ENCODE measurements around the gene LY6G5C. TPM values are rescaled to one million over a fixed set of nuclear protein-coding genes. Genes with fewer than 3 reads are reported as not detected.

Gene LY6G5C
- total RNA-seq, 3 donors from 2014 or later, result 0.33 to 1.9 (median 0.64) TPM

- no peaks in the 10 kb centered on the region for H3K27me3 ChIP-seq
- no peak for TF ChIP-seq POLR2A (IDR thresholded peaks at IDR 0.05)
- TF ChIP-seq, protein P1, sequence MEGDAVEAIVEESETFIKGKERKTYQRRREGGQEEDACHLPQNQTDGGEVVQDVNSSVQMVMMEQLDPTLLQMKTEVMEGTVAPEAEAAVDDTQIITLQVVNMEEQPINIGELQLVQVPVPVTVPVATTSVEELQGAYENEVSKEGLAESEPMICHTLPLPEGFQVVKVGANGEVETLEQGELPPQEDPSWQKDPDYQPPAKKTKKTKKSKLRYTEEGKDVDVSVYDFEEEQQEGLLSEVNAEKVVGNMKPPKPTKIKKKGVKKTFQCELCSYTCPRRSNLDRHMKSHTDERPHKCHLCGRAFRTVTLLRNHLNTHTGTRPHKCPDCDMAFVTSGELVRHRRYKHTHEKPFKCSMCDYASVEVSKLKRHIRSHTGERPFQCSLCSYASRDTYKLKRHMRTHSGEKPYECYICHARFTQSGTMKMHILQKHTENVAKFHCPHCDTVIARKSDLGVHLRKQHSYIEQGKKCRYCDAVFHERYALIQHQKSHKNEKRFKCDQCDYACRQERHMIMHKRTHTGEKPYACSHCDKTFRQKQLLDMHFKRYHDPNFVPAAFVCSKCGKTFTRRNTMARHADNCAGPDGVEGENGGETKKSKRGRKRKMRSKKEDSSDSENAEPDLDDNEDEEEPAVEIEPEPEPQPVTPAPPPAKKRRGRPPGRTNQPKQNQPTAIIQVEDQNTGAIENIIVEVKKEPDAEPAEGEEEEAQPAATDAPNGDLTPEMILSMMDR (IDR thresholded peaks at IDR 0.05), result no peak
- no peak for TF ChIP-seq POLR2AphosphoS5 (IDR thresholded peaks at IDR 0.05)
- H3K4me3 ChIP-seq, result no peak within 1 kb of the TSS
- intact Hi-C loops (cut with DNase I; ENCODE audit: low total_unique reads), result loop anchor here (10.0 kb wide), 1 partner anchor 179 kb away; no protein-coding TSS in a partner anchor
- DNase-seq (ENCODE audit: low spot score in 2 of 2), result no peak
- H3K36me3 ChIP-seq, result no peaks in the 10 kb centered on the region
- H3K27ac ChIP-seq, result no peak within 1 kb of the TSS
- H3K9me3 ChIP-seq, result no peaks in the 10 kb centered on the region
- peaks cover 12 to 15% of the 10 kb centered on the region in 2 donors for H3K4me1 ChIP-seq
Observed at GRCh38 chr6:31655349-31656237, 25.3 kb downstream of the LY6G5C start, which contains the start of gene APOM. APOM (plus strand) TSS chr6:31655894; CDS start chr6:31655967, 73 bp downstream.

DNA sequence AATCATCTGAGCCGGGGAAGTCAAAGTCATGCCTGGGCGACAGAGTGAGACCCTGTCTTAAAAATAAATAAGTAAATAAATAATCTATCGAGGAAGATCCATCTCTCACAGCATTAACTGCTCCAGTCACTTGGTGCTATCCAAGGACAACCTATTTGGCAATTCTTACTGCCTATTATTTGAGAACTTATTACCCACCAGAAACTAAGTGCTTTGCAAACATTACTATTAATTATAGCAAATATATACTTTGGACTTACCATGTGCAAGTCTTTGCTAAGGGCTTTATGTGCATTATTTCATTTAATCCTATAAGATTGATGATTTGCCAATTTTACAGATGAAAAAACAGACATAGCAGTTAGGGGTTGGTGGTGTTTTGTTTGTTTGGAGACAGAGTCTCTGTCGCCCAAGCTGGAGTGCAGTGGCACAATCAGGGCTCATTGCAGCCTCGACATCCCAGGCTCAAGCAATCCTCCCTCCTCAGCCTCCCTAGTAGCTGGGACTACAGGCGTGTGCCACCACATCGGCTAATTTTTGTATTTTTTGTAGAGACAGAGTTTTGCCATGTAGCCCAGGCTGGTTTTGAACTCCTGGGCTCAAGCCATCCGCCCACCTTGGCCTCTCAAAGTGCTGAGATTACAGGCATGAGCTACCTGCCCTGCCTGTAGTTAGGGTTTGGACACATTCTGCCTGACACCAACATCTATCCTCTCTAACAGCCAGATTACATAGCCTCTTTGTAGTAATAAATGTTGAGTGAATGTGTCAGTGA lies 26.1 kb downstream of the LY6G5C start:
- intact Hi-C loops (cut with DNase I; ENCODE audit: low total_unique reads), result loop anchor here (10.0 kb wide), 1 partner anchor 180 kb away; no protein-coding TSS in a partner anchor
- H3K4me3 ChIP-seq, result no peak overlapping the region
- H3K4me1 ChIP-seq, result peaks cover 12 to 15% of the 10 kb centered on the region in 2 donors
- H3K9me3 ChIP-seq, result no peaks in the 10 kb centered on the region
- H3K27ac ChIP-seq, result no peak overlapping the region
- no peaks in the 10 kb centered on the region for H3K27me3 ChIP-seq
- no peak for TF ChIP-seq POLR2A (IDR thresholded peaks at IDR 0.05)
- TF ChIP-seq, protein P1 (IDR thresholded peaks at IDR 0.05), result no peak
- no peak for TF ChIP-seq POLR2AphosphoS5 (IDR thresholded peaks at IDR 0.05)
- H3K36me3 ChIP-seq, result no peaks in the 10 kb centered on the region
- no peak for DNase-seq (ENCODE audit: low spot score in 2 of 2)

DNA sequence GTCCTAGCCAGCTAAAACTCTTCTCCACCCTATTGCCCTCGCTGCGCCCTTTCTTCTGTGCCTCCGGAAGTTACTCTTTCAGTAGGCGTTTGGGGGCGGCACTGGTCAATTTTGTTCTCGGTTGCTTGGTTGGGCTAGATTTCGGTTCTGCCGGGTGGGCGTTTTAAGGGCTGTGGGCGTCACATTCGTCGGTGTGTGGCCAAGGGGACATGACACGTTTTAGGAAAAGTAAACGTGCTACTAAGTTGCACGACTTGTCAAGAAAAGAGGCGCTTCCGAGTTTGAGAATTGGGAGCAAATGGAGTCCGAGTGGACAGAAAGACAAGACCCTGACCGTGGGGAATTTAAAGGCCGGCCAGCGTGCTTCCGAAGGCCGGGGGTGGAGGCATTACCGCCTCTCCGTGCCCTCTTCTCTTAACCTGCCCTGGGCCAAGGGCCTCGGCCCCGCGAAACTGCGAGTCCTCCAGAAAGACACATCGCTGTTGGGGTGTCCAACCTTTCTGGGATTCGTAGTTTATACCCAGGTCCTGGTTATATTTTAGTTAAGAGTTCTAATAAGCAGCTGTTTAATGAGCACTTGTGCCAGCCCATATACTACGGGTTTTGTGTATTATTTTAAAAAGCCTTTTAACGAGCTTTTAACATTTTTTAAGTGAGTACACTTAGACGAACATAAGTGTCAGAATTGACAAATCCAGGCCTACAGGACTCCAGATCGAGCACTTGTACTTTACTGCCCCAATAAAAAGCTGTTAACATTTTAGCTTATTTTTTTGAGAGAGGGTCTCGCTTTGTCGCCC lies 27.7 kb downstream of the LY6G5C start:
- TF ChIP-seq, protein P1 (IDR thresholded peaks at IDR 0.05), result peak in 1 of 3 donors; percentile 0
- TF ChIP-seq POLR2AphosphoS5 (IDR thresholded peaks at IDR 0.05) (peak; percentile 1 to 11 (median 4)), POLR2A (IDR thresholded peaks at IDR 0.05) (no peak)
- peak overlapping the region; percentile 59 to 85 (median 74) for H3K4me3 ChIP-seq
- peak overlapping the region; percentile 97 to 99 for H3K27ac ChIP-seq
- H3K36me3 ChIP-seq, result peaks cover 6% of the 10 kb centered on the region
- intact Hi-C loops (cut with DNase I; ENCODE audit: low total_unique reads), result loop anchor here (10.0 kb wide), 1 partner anchor 182 kb away; no protein-coding TSS in a partner anchor
- H3K4me1 ChIP-seq, result peaks cover 0 to 7% of the 10 kb centered on the region in 2 donors
- no peaks in the 10 kb centered on the region for H3K9me3 ChIP-seq
- no peaks in the 10 kb centered on the region for H3K27me3 ChIP-seq
- peak; percentile 83 to 90 for DNase-seq (ENCODE audit: low spot score in 2 of 2)

DNA sequence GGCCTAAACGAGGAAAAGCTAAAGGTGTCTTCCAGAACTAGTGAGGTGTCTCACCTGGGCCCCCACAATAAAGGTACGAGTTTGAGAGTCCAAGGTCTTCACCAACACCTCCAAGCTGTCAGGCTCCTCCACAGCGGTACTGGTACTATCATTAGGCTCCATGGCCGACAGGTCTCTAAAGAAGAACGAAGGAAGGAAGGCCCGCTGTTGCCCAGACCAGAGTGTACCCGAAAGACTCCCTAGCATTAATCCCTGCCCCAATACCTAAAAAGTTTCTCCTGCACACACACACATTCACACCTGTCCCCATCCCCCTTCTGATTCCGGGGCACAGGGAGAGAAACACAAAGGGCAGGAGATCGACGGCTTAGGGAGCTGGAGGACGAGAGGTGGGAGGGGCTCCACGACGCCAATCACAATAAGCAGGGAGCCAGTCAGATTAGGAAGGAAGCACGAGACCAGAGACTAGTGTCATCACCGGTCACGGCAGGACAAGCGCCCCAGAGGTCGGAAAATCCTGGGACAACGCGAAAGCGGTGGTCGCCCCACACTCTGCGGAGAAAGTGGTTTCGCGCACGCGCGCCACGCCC lies 29.2 kb downstream of the LY6G5C start:
- peak in 2 of 3 donors; percentile 4 to 9 for TF ChIP-seq POLR2AphosphoS5 (IDR thresholded peaks at IDR 0.05)
- TF ChIP-seq, protein P1 (IDR thresholded peaks at IDR 0.05), result no peak
- no peak for TF ChIP-seq POLR2A (IDR thresholded peaks at IDR 0.05)
- H3K36me3 ChIP-seq, result peaks cover 12% of the 10 kb centered on the region
- DNase-seq (ENCODE audit: low spot score in 2 of 2), result peak in 1 of 2 donors; percentile 83

More for the DNA sequence above, 29.2 kb downstream of the LY6G5C start:
- H3K4me3 ChIP-seq, result peak overlapping the region; percentile 59 to 85 (median 74)
- H3K4me1 ChIP-seq, result peaks cover 0 to 7% of the 10 kb centered on the region in 2 donors
- no peaks in the 10 kb centered on the region for H3K9me3 ChIP-seq
- intact Hi-C loops (cut with DNase I; ENCODE audit: low total_unique reads), result loop anchor here (10.0 kb wide), 1 partner anchor 183 kb away; no protein-coding TSS in a partner anchor
- H3K27ac ChIP-seq, result peak overlapping the region; percentile 97 to 99
- no peaks in the 10 kb centered on the region for H3K27me3 ChIP-seq
